SK-N-MC (cell line): Measurements from ENCODE around the gene RAB30.

ENCODE experiments used
- EZH2 ChIP-seq: fragments of 200-600 bp; sonication (generic); IDR thresholded peaks from one replicate; pipeline ENCODE4 v1.6.1; 2017; ENCODE audit warnings: antibody characterized with exemption
- FOXP2 ChIP-seq: optimal IDR thresholded peaks from 2 replicates; pipeline ENCODE3; 2011; ENCODE audit warnings: mild to moderate bottlenecking, moderate library complexity; ENCODE audit not compliant: insufficient read depth; ENCODE audit errors: extremely low read length, control extremely low read depth
- POLR2AphosphoS5 ChIP-seq: IDR thresholded peaks from 2 replicates; pipeline ENCODE4 v1.6.1; 2012; ENCODE audit warnings: mild to moderate bottlenecking, low read depth, low read length, borderline replicate concordance

GRCh38 chr11:83002053-83002452, 69.6 kb downstream of the RAB30 start:
- TF ChIP-seq EZH2 (no peak), POLR2AphosphoS5 (no peak), FOXP2 (no peak)
